ENCODE data around the gene MYRF. TPM values are rescaled to one million over a fixed set of nuclear protein-coding genes. Genes with fewer than 3 reads are reported as not detected.

Gene MYRF
- total and polyA plus RNA-seq, 2 of the 13 experiments (the other 11 are each of a cell fraction or from before 2014, with no cell fraction given), result 10.2 to 25.9 TPM

- TF ChIP-seq ATF2 (CRISPR knock-in tag; IDR thresholded peaks at IDR 0.05), result no peak
- no peak for TF ChIP-seq HOXA7 (CRISPR knock-in tag; IDR thresholded peaks at IDR 0.05)
- peak in 1 of 2 experiments; percentile 38; a peak in 1 of 4 replicates for TF ChIP-seq HMGXB4 (CRISPR knock-in tag; IDR thresholded peaks at IDR 0.05; ENCODE audit: borderline replicate concordance in 1 of 2, low read depth in 1 of 2)
- no peak for TF ChIP-seq ZNF333 (CRISPR knock-in tag; IDR thresholded peaks at IDR 0.05; ENCODE audit: borderline replicate concordance)
- TF ChIP-seq DBP (CRISPR knock-in tag; IDR thresholded peaks at IDR 0.05; ENCODE audit: not compliant biosample characterization), result no peak
- TF ChIP-seq NCOA1 (CRISPR knock-in tag; IDR thresholded peaks at IDR 0.05), result no peak
- peak; percentile 36; the same call in 1 of the 2 replicates for TF ChIP-seq ZFP91 (CRISPR knock-in tag; IDR thresholded peaks at IDR 0.05; ENCODE audit: borderline replicate concordance)
- TF ChIP-seq HMG20A (CRISPR knock-in tag; IDR thresholded peaks at IDR 0.05; ENCODE audit: borderline replicate concordance), result no peak
- peak; percentile 58; the same call in 1 of the 2 replicates for TF ChIP-seq KDM2A (CRISPR knock-in tag; IDR thresholded peaks at IDR 0.05; ENCODE audit: borderline replicate concordance, low read depth)
- peak; percentile 50; the same call in 1 of the 2 replicates for TF ChIP-seq HIC2 (CRISPR knock-in tag; IDR thresholded peaks at IDR 0.05; ENCODE audit: low read depth)
- no peak for TF ChIP-seq ZNF784 (CRISPR knock-in tag; IDR thresholded peaks at IDR 0.05; ENCODE audit: borderline replicate concordance)
- no peak for TF ChIP-seq ZNF850 (CRISPR knock-in tag; conservative IDR thresholded peaks at IDR 0.05)
- no peak for TF ChIP-seq ZNF44 (CRISPR knock-in tag; IDR thresholded peaks at IDR 0.05)
- peak; percentile 26; the same call in 1 of the 2 replicates for TF ChIP-seq ZFY (CRISPR knock-in tag; IDR thresholded peaks at IDR 0.05)
- TF ChIP-seq STAG1 (CRISPR knock-in tag; IDR thresholded peaks at IDR 0.05), result peak; percentile 79
- TF ChIP-seq ZSCAN22 (CRISPR knock-in tag; IDR thresholded peaks at IDR 0.05), result no peak
- TF ChIP-seq ZNF264 (CRISPR knock-in tag; IDR thresholded peaks at IDR 0.05), result no peak
- TF ChIP-seq AKAP8 (CRISPR knock-in tag; IDR thresholded peaks at IDR 0.05), result peak; percentile 76
- peak; percentile 26; the same call in 1 of the 2 replicates for TF ChIP-seq POLR2G (IDR thresholded peaks at IDR 0.05; ENCODE audit: low read depth, low read length)
- TF ChIP-seq POLR2A (IDR thresholded peaks at IDR 0.05; ENCODE audit: insufficient read depth in 1 of 2, low read depth in 2 of 2, low read length in 2 of 2), result peak in 1 of 2 experiments; percentile 45; a peak in 1 of 4 replicates
- no peak for TF ChIP-seq ETV5 (CRISPR knock-in tag; IDR thresholded peaks at IDR 0.05; ENCODE audit: borderline replicate concordance)
Measured at GRCh38 chr11:61787928-61788491, 35.6 kb downstream of the MYRF start (continued).

Measured in HepG2 (cell line).